CD14-positive monocyte (primary cell): Measurements from ENCODE around the gene CDKAL1. TPM values are rescaled to one million over a fixed set of nuclear protein-coding genes. Genes with fewer than 3 reads are reported as not detected.
A peak's percentile ranks its signal among the peaks of the same experiment; 100 is the strongest.

ENCODE experiments used
- DNase-seq, 3 donors: peaks; one replicate each; pipeline ENCODE4 v3.0.0-alpha.2; 2011 to 2022
- H2AFZ ChIP-seq: 2 replicates; pipeline ENCODE4 v1.6.0; 2012; ENCODE audit warnings: mild to moderate bottlenecking, low read depth, low read length, inconsistent platforms; ENCODE audit not compliant: insufficient read depth, poor library complexity, severe bottlenecking
- H3K27ac ChIP-seq, 2 donors: 1 replicate in 1 of 2; 2 replicates in 1 of 2; pipeline ENCODE4 v1.5.1; 2012 to 2013; ENCODE audit warnings: low read length in 2 of 2, control low read depth in 1 of 2, inconsistent platforms in 1 of 2, low read depth in 1 of 2, mild to moderate bottlenecking in 1 of 2
- H3K27me3 ChIP-seq, 2 donors: one replicate each; pipeline versions ENCODE4 v1.6.0 to v1.6.1; 2011 to 2013; ENCODE audit warnings: low read length in 2 of 2; ENCODE audit not compliant: control insufficient read depth in 2 of 2, insufficient read depth in 2 of 2
- H3K36me3 ChIP-seq, 2 donors: replicated peaks in 1 of 2; 1 replicate in 1 of 2; 2 replicates in 1 of 2; pipeline versions ENCODE4 v1.5.1 to v1.6.1; 2012 to 2013; ENCODE audit warnings: low read length in 2 of 2, control low read depth in 1 of 2, inconsistent platforms in 1 of 2, mild to moderate bottlenecking in 1 of 2; ENCODE audit not compliant: insufficient read depth in 2 of 2, control insufficient read depth in 1 of 2
- H3K4me1 ChIP-seq, 2 donors: 1 replicate in 1 of 2; 2 replicates in 1 of 2; pipeline versions ENCODE4 v1.5.1 to v1.6.1; 2012 to 2013; ENCODE audit warnings: low read length in 2 of 2, control low read depth in 1 of 2, inconsistent platforms in 1 of 2, mild to moderate bottlenecking in 1 of 2, moderate library complexity in 1 of 2; ENCODE audit not compliant: insufficient read depth in 2 of 2, control insufficient read depth in 1 of 2
- H3K4me2 ChIP-seq: replicated peaks from 2 replicates; pipeline ENCODE3; 2012; ENCODE audit warnings: low read length, moderate library complexity, mild to moderate bottlenecking; ENCODE audit not compliant: poor library complexity, severe bottlenecking; ENCODE audit errors: extremely low read depth
- H3K4me3 ChIP-seq, 3 experiments: fragments of 200-600 bp in 1 of 3; sonication (generic) in 1 of 3; replicated peaks in 1 of 3; 1 replicate in 2 of 3; 2 replicates in 1 of 3; pipeline ENCODE4 v1.5.1; 2011 to 2013; ENCODE audit warnings: low read length in 3 of 3, mild to moderate bottlenecking in 3 of 3, control low read depth in 2 of 3, low read depth in 2 of 3, inconsistent platforms in 1 of 3, moderate library complexity in 1 of 3
- H3K79me2 ChIP-seq: 2 replicates; pipeline ENCODE4 v1.6.0; 2012; ENCODE audit warnings: mild to moderate bottlenecking, control low read depth, inconsistent platforms, low read length, moderate library complexity; ENCODE audit not compliant: insufficient read depth
- H3K9ac ChIP-seq: 2 replicates; pipeline ENCODE4 v1.6.0; 2017; ENCODE audit warnings: low read length, mild to moderate bottlenecking; ENCODE audit not compliant: insufficient read depth, poor library complexity, severe bottlenecking
- H3K9me3 ChIP-seq, 2 donors: replicated peaks in 1 of 2; 1 replicate in 1 of 2; 2 replicates in 1 of 2; pipeline versions ENCODE4 v1.5.1 to v1.6.1; 2012 to 2013; ENCODE audit warnings: low read length in 2 of 2, control low read depth in 1 of 2; ENCODE audit not compliant: control insufficient read depth in 1 of 2, insufficient read depth in 1 of 2
- H4K20me1 ChIP-seq: 2 replicates; pipeline ENCODE4 v1.6.0; 2012; ENCODE audit warnings: mild to moderate bottlenecking, low read length, control low read depth, moderate library complexity; ENCODE audit not compliant: insufficient read depth
- H3K27ac Mint-ChIP-seq, 7 donors: one replicate each; pipeline ENCODE4 v1.8.0; 2020; ENCODE audit warnings: mild to moderate bottlenecking in 7 of 7, mixed read lengths in 7 of 7, moderate library complexity in 6 of 7, inconsistent platforms in 2 of 7
- H3K27me3 Mint-ChIP-seq, 3 donors: one replicate each; pipeline ENCODE4 v1.8.0; 2021 to 2022; ENCODE audit warnings: low read depth in 3 of 3, mild to moderate bottlenecking in 3 of 3, mixed read lengths in 3 of 3, moderate library complexity in 3 of 3, inconsistent platforms in 1 of 3
- H3K36me3 Mint-ChIP-seq, 2 donors: one replicate each; pipeline ENCODE4 v1.8.0; 2020; ENCODE audit warnings: mixed read lengths in 2 of 2, inconsistent platforms in 1 of 2, mild to moderate bottlenecking in 1 of 2
- H3K4me1 Mint-ChIP-seq: one replicate; pipeline ENCODE4 v1.8.0; 2020; ENCODE audit warnings: mild to moderate bottlenecking, mixed read lengths
- H3K4me3 Mint-ChIP-seq, 2 donors: one replicate each; pipeline ENCODE4 v1.8.0; 2020; ENCODE audit warnings: mild to moderate bottlenecking in 2 of 2, mixed read lengths in 2 of 2, moderate library complexity in 1 of 2
- H3K9me3 Mint-ChIP-seq, 7 donors: one replicate each; pipeline ENCODE4 v1.8.0; 2020 to 2022; ENCODE audit warnings: mixed read lengths in 7 of 7, mild to moderate bottlenecking in 6 of 7, moderate library complexity in 6 of 7, inconsistent platforms in 2 of 7
- CTCF ChIP-seq: fragments of 200-600 bp; IDR thresholded peaks from one replicate; pipeline ENCODE4 v1.8.0; 2022; ENCODE audit warnings: antibody characterized with exemption, mild to moderate bottlenecking
- WGBS: methylation state at CpG from one replicate; pipeline ENCODE4 v1.1.5; 2013; ENCODE audit warnings: missing lambda C conversion rate; ENCODE audit not compliant: insufficient coverage; 5-methylcytosine and 5-hydroxymethylcytosine counted together
- intact Hi-C, 2 donors: fragments of 100-400 bp; cut with micrococcal nuclease; formaldehyde crosslinking; loops; one replicate each; pipeline versions ENCODE4 v1.15.0 to v1.15.1; 2023
- polyA plus RNA-seq, 3 donors: library from polyadenylated mRNA; depleted of rRNA in 1 of 3; unstranded in 2 of 3; stranded (reverse) in 1 of 3; fragments of 300-500 nt in 2 of 3; fragments of >200 nt in 1 of 3; fragmentation: Illumina TruSeq in 2 of 3; gene quantifications; 1 replicate in 2 of 3; 2 replicates in 1 of 3; pipeline ENCODE4 v1.2.3, GENCODE V29; 2012 to 2021

CDKAL1 gene
- polyA plus RNA-seq, 3 donors, result 3.2 to 12.4 (median 8.3) TPM

- H3K36me3 ChIP-seq, result no peaks in the 10 kb centered on the region
- DNase-seq, result no peak
- intact Hi-C loops, result no loop called here
- TF ChIP-seq CTCF, result no peak
- H3K4me3 Mint-ChIP-seq, result no peak overlapping the region
- peaks cover 6 to 17% of the 10 kb centered on the region in 2 donors for H3K9me3 ChIP-seq
- no peaks in the 10 kb centered on the region for H3K79me2 ChIP-seq
- no peak overlapping the region for H3K27ac Mint-ChIP-seq
- no peaks in the 10 kb centered on the region for H3K27me3 ChIP-seq
- peaks cover 4 to 11% of the 10 kb centered on the region in 2 donors for H3K4me1 ChIP-seq
- H4K20me1 ChIP-seq, result no peaks in the 10 kb centered on the region
- H3K36me3 Mint-ChIP-seq, result peaks cover 0 to 2% of the 10 kb centered on the region in 2 donors
- peaks cover 1 to 16% (median 8%) of the 10 kb centered on the region in 7 donors for H3K9me3 Mint-ChIP-seq
- no peak overlapping the region for H3K4me3 ChIP-seq
- no peaks in the 10 kb centered on the region for H3K27me3 Mint-ChIP-seq
- no peak overlapping the region for H3K9ac ChIP-seq
- peaks cover 18% of the 10 kb centered on the region for H3K4me1 Mint-ChIP-seq
- H2AFZ ChIP-seq, result no peak overlapping the region
- H3K4me2 ChIP-seq, result no peak overlapping the region
- no peak overlapping the region for H3K27ac ChIP-seq
- WGBS, result no CpG with 5 or more reads among the region's 1 CpG
These were observed 377.5 kb downstream of the CDKAL1 start for GRCh38 chr6:20911712-20912111.

GRCh38 chr6:20915156-20915555, 380.9 kb downstream of the CDKAL1 start:
- intact Hi-C loops, result no loop called here
- H3K4me3 ChIP-seq, result no peak overlapping the region
- peak in 2 of 3 donors; percentile 3 to 25 for DNase-seq
- H3K9me3 ChIP-seq, result peaks cover 6 to 13% of the 10 kb centered on the region in 2 donors
- no peak for TF ChIP-seq CTCF
- no peaks in the 10 kb centered on the region for H3K79me2 ChIP-seq
- no peak overlapping the region for H3K9ac ChIP-seq
- Mint-ChIP-seq H3K27me3 (peaks cover 0 to 2% (median 0%) of the 10 kb centered on the region in 3 donors), H3K27ac (no peak overlapping the region), H3K9me3 (peaks cover 0 to 17% (median 8%) of the 10 kb centered on the region in 7 donors), H3K36me3 (peaks cover 0 to 2% of the 10 kb centered on the region in 2 donors), H3K4me3 (no peak overlapping the region), H3K4me1 (peaks cover 13% of the 10 kb centered on the region)
- H3K27ac ChIP-seq, result no peak overlapping the region
- H4K20me1 ChIP-seq, result no peaks in the 10 kb centered on the region
- WGBS, result no CpG with 5 or more reads among the region's 1 CpG
- no peak overlapping the region for H3K4me2 ChIP-seq
- H3K36me3 ChIP-seq, result no peaks in the 10 kb centered on the region
- peaks cover 0 to 6% of the 10 kb centered on the region in 2 donors for H3K4me1 ChIP-seq
- H2AFZ ChIP-seq, result no peak overlapping the region
- no peaks in the 10 kb centered on the region for H3K27me3 ChIP-seq
